Measurements from ENCODE around the gene SERINC2.
"Not testable (repeated sequence)": the region's sequence is repeated elsewhere in the genome, so short reads cannot be mapped to it uniquely, and the experiment has no call there.

The SERINC2 gene

GRCh38 chr1:31383967-31384366 is 29.0 kb upstream of the SERINC2 start:
- no peak for DNase-seq (ENCODE audit: low spot score)

- DNase-seq (ENCODE audit: low spot score): not testable (repeated sequence)
These were observed 26.3 kb upstream of the SERINC2 start for GRCh38 chr1:31386576-31387243.

GRCh38 chr1:31387612-31388011 is 25.4 kb upstream of the SERINC2 start:
- no peak for DNase-seq (ENCODE audit: low spot score)

GRCh38 chr1:31389616-31390015 is 23.4 kb upstream of the SERINC2 start:
- no peak for DNase-seq (ENCODE audit: low spot score)

GRCh38 chr1:31390071-31390470 is 22.9 kb upstream of the SERINC2 start:
- DNase-seq (ENCODE audit: low spot score): no peak

GRCh38 chr1:31393463-31393862 is 19.6 kb upstream of the SERINC2 start:
- no peak for DNase-seq (ENCODE audit: low spot score)

GRCh38 chr1:31394584-31395193 is 18.3 kb upstream of the SERINC2 start:
- DNase-seq (ENCODE audit: low spot score): peak; percentile 87

- DNase-seq (ENCODE audit: low spot score): peak; percentile 86
These were observed 16.2 kb upstream of the SERINC2 start for GRCh38 chr1:31396633-31397351.

GRCh38 chr1:31397360-31398095 is 15.5 kb upstream of the SERINC2 start:
- peak; percentile 83 for DNase-seq (ENCODE audit: low spot score)

- peak; percentile 47 for DNase-seq (ENCODE audit: low spot score)
These were observed 14.8 kb upstream of the SERINC2 start for GRCh38 chr1:31398246-31398645.

- no peak for DNase-seq (ENCODE audit: low spot score)
These were observed 13.0 kb upstream of the SERINC2 start for GRCh38 chr1:31399976-31400375.

- no peak for DNase-seq (ENCODE audit: low spot score)
These were observed 12.6 kb upstream of the SERINC2 start for GRCh38 chr1:31400393-31400792.

GRCh38 chr1:31401241-31401640 is 11.8 kb upstream of the SERINC2 start:
- no peak for DNase-seq (ENCODE audit: low spot score)

GRCh38 chr1:31405578-31406245 is 7.3 kb upstream of the SERINC2 start:
- DNase-seq (ENCODE audit: low spot score): no peak

- no peak for DNase-seq (ENCODE audit: low spot score)
These were observed 5.9 kb upstream of the SERINC2 start for GRCh38 chr1:31407029-31407626.

- DNase-seq (ENCODE audit: low spot score): no peak
These were observed 4.2 kb upstream of the SERINC2 start for GRCh38 chr1:31408788-31409318.

GRCh38 chr1:31409946-31410858 is 2.8 kb upstream of the SERINC2 start:
- DNase-seq (ENCODE audit: low spot score): no peak

- DNase-seq (ENCODE audit: low spot score): no peak
These were observed 2.1 kb upstream of the SERINC2 start for GRCh38 chr1:31410871-31411270.

- no peak for DNase-seq (ENCODE audit: low spot score)
These were observed 808 bp upstream of the SERINC2 start for GRCh38 chr1:31412205-31412604.

GRCh38 chr1:31413405-31414001 is 490 bp downstream of the SERINC2 start:
- DNase-seq (ENCODE audit: low spot score): peak; percentile 60

Measured in SW480 (cell line).